ENCODE data around the gene FN3K. TPM values are rescaled to one million over a fixed set of nuclear protein-coding genes. Genes with fewer than 3 reads are reported as not detected.
A peak's percentile ranks its signal among the peaks of the same experiment; 100 is the strongest.

The FN3K gene
- total RNA-seq, 1 donor from 2014 or later: 40.6 TPM

- no peak for DNase-seq (ENCODE audit: low spot score, unreplicated experiment)
- TF ChIP-seq CTCF (IDR thresholded peaks at IDR 0.05; ENCODE audit: unreplicated experiment): no peak
- H3K4me3 Mint-ChIP-seq (ENCODE audit: low read depth): no peak overlapping the region
- H3K4me1 Mint-ChIP-seq (ENCODE audit: low read depth): no peaks in the 10 kb centered on the region
- peaks cover 54% of the 10 kb centered on the region for H3K36me3 Mint-ChIP-seq (ENCODE audit: insufficient read depth)
- peaks cover 23% of the 10 kb centered on the region for H3K9me3 Mint-ChIP-seq (ENCODE audit: low read depth)
- peaks cover 10% of the 10 kb centered on the region for H3K27me3 Mint-ChIP-seq
- H3K27ac Mint-ChIP-seq: no peak overlapping the region
These were observed 10.1 kb downstream of the FN3K start for GRCh38 chr17:82745524-82745923.

- H3K4me1 Mint-ChIP-seq (ENCODE audit: low read depth): peaks cover 6% of the 10 kb centered on the region
- H3K4me3 Mint-ChIP-seq (ENCODE audit: low read depth): no peak overlapping the region
- peaks cover 10% of the 10 kb centered on the region for H3K27me3 Mint-ChIP-seq
- H3K9me3 Mint-ChIP-seq (ENCODE audit: low read depth): peaks cover 14% of the 10 kb centered on the region
- TF ChIP-seq CTCF (IDR thresholded peaks at IDR 0.05; ENCODE audit: unreplicated experiment): no peak
- no peak overlapping the region for H3K27ac Mint-ChIP-seq
- no peak for DNase-seq (ENCODE audit: low spot score, unreplicated experiment)
- H3K36me3 Mint-ChIP-seq (ENCODE audit: insufficient read depth): peaks cover 30% of the 10 kb centered on the region
These were observed 13.3 kb downstream of the FN3K start for GRCh38 chr17:82748756-82749155.

- DNase-seq (ENCODE audit: low spot score, unreplicated experiment): no peak
- peaks cover 18% of the 10 kb centered on the region for H3K36me3 Mint-ChIP-seq (ENCODE audit: insufficient read depth)
- peaks cover 14% of the 10 kb centered on the region for H3K4me1 Mint-ChIP-seq (ENCODE audit: low read depth)
- peak overlapping the region; percentile 52 for H3K4me3 Mint-ChIP-seq (ENCODE audit: low read depth)
- no peak overlapping the region for H3K27ac Mint-ChIP-seq
- peaks cover 10% of the 10 kb centered on the region for H3K27me3 Mint-ChIP-seq
- TF ChIP-seq CTCF (IDR thresholded peaks at IDR 0.05; ENCODE audit: unreplicated experiment): no peak
- H3K9me3 Mint-ChIP-seq (ENCODE audit: low read depth): peaks cover 6% of the 10 kb centered on the region
These were observed 15.0 kb downstream of the FN3K start for GRCh38 chr17:82750241-82750908.

GRCh38 chr17:82751171-82751570 is 15.8 kb downstream of the FN3K start:
- Mint-ChIP-seq H3K27me3 (peaks cover 10% of the 10 kb centered on the region), H3K4me1 (ENCODE audit: low read depth) (peaks cover 14% of the 10 kb centered on the region), H3K36me3 (ENCODE audit: insufficient read depth) (peaks cover 12% of the 10 kb centered on the region), H3K27ac (no peak overlapping the region), H3K9me3 (ENCODE audit: low read depth) (peaks cover 3% of the 10 kb centered on the region), H3K4me3 (ENCODE audit: low read depth) (peak overlapping the region; percentile 38)
- no peak for DNase-seq (ENCODE audit: low spot score, unreplicated experiment)
- TF ChIP-seq CTCF (IDR thresholded peaks at IDR 0.05; ENCODE audit: unreplicated experiment): no peak

- Mint-ChIP-seq H3K4me1 (ENCODE audit: low read depth) (peaks cover 14% of the 10 kb centered on the region), H3K36me3 (ENCODE audit: insufficient read depth) (peaks cover 10% of the 10 kb centered on the region), H3K27ac (peak within 1 kb of the TSS; percentile 92), H3K4me3 (ENCODE audit: low read depth) (peak within 1 kb of the TSS; percentile 83), H3K27me3 (peaks cover 10% of the 10 kb centered on the region), H3K9me3 (ENCODE audit: low read depth) (no peaks in the 10 kb centered on the region)
- no peak for TF ChIP-seq CTCF (IDR thresholded peaks at IDR 0.05; ENCODE audit: unreplicated experiment)
- DNase-seq (ENCODE audit: low spot score, unreplicated experiment): peak; percentile 78
These were observed 16.4 kb downstream of the FN3K start, which contains the start of gene TBCD for GRCh38 chr17:82751571-82752370. Gene TBCD (plus strand): TSS chr17:82752065. CDS start chr17:82752194, 129 bp downstream.

Data from progenitor cell of endocrine pancreas (in vitro differentiated cells).